Central memory CD4-positive, alpha-beta T cell (primary cell): ENCODE data around the gene ABCG4.
"Not testable (repeated sequence)": the region's sequence is repeated elsewhere in the genome, so short reads cannot be mapped to it uniquely, and the experiment has no call there.

Experiments used
- DNase-seq: peaks from one replicate; pipeline ENCODE4 v3.0.0; 2022

The ABCG4 gene

DNA sequence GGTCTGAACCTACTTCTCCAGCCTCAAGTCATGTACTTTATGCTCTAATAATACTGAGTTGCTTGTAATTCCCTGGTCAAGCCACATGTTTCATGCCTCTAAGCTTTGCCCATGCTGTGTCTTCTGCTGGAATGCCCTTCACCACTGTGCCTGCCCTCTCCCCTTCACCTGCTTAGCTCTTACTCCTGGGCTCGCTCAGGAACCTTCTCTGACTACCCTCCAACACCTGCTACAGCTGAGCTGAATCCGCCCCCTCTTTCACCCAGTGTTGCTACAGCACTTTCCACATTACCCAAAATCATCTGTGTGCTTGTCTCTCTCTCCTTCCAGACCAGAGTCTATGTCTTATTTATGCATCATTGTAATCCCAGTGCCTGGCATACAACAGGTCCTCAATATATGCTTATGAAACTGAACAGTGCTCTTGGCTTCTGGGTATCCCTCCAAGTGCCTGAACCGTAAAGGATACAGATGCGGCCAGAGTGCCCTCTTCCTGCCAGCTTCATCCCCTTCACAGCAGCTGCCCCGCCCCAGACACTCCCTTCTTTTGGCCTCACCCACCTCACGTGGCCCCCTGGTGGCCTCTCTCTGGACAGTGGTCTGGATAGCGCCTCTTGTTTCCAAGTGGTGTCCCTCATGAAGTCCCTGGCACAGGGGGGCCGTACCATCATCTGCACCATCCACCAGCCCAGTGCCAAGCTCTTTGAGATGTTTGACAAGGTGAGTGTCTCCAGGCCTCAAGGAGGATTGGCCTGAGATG, 7.1 kb downstream of the ABCG4 start:
- DNase-seq: no peak

- no peak for DNase-seq
Observed at GRCh38 chr11:119156496-119156895, 7.6 kb downstream of the ABCG4 start.

DNA sequence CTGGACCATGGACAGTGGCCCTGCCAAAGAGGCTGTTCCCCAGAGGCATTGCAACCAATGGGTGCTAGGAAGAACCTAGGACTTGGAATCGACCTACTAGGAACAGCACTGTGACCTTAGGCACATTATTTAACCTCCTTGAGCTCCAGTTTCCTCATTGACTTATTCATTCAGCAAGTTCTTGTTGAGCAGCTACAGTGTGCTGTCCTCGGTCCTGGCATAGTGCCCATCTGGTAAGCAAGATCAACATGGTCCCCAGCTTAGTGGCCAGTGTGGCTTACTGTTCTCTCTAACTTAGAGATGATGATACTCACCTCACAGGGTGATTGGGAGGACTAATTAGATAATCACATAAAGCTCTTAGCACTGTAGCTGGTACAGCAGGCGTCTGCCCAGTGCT, 8.2 kb downstream of the ABCG4 start:
- DNase-seq: no peak

- no peak for DNase-seq
Observed at GRCh38 chr11:119158467-119158866, 9.6 kb downstream of the ABCG4 start.

DNA sequence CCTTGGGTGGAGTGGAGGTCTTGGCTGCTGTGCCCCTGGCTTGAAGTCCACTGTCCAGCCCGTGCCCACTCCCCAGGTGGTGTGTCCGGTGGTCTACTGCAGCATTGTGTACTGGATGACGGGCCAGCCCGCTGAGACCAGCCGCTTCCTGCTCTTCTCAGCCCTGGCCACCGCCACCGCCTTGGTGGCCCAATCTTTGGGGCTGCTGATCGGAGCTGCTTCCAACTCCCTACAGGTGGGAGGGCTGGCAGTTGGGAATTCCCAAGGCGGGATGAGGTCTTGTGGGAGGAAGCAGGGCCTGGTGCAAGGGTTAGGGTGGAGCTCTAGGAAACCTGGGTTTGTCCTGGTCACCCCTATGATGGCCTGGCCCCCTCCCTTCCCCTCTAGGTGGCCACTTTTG, 11.3 kb downstream of the ABCG4 start:
- DNase-seq: no peak

- DNase-seq: no peak
Observed at GRCh38 chr11:119161871-119162270, 13.0 kb downstream of the ABCG4 start.

GRCh38 chr11:119166368-119167076, 17.7 kb downstream of the ABCG4 start:
- DNase-seq: no peak

DNA sequence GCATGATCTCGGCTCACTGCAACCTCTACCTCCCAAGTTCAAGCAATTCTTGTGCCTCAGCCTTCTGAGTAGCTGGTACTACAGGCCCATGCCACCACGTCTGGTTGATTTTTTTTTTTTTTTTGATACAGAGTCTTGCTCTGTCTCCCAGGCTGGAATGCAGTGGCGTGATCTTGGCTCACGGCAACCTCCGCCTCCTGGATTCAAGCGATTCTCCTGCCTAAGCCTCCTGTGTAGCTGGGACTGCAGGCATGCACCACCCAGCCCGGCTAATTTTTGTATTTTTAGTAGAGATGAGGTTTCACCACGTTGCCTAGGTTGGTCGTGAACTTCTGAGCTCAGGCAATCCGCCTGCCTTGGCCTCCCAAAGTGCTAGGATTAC, 18.2 kb downstream of the ABCG4 start:
- not testable (repeated sequence) for DNase-seq

DNA sequence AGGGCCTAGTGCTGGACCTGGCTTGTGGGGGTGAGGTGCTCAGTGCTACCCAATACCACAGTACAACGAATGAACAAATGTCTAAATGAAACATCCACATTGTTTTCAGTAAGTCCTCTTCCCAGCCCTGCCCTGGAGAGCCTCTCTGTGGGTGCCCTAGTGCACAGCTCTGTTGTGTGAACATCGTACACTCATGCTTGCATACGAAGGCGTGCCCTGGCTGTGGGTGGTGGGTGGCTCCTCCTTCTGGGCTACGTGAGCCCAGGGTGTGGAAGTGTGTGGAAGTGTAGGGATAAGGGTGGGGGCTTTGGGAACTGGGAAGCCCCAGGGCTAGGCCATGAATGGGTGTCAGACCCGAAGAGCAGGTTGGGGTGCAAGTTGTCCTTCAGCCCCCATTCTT, 19.1 kb downstream of the ABCG4 start:
- DNase-seq: no peak

GRCh38 chr11:119168471-119169281, 19.8 kb downstream of the ABCG4 start, which contains the start of gene NLRX1:
Gene NLRX1, plus strand, starts transcription at chr11:119168725. Its CDS starts 2,679 bp downstream, at chr11:119171404.
- DNase-seq: peak; percentile 76

- DNase-seq: no peak
Observed at GRCh38 chr11:119169282-119169719, 20.4 kb downstream of the ABCG4 start.

DNA sequence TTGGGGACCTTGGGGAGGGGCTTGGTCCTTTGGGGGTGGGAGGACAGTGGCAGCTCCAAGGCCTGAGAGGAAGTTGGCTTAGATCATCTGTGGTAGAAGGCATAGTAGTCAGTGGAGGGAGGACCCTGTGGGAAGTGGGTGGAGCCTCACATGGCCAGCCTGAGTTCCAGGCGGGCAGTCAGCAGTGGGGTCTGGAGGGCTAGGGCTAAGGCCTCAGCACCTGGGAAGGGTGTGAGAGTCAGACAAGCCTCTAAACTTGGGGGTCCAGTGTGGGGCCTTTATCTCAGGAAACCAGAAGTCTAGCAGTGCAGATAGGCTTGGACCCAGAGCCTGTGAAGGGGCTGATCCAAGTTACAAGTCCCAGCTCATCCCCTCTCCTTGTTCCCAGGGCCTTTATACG, 23.7 kb downstream of the ABCG4 start:
- DNase-seq: no peak

DNA sequence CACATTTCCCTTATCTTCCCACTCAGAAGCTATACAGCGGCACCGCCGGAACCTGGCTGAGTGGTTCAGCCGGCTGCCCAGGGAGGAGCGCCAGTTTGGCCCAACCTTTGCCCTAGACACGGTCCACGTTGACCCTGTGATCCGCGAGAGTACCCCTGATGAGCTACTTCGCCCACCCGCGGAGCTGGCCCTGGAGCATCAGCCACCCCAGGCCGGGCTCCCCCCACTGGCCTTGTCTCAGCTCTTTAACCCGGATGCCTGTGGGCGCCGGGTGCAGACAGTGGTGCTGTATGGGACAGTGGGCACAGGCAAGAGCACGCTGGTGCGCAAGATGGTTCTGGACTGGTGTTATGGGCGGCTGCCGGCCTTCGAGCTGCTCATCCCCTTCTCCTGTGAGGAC, 24.6 kb downstream of the ABCG4 start:
- DNase-seq: no peak

DNA sequence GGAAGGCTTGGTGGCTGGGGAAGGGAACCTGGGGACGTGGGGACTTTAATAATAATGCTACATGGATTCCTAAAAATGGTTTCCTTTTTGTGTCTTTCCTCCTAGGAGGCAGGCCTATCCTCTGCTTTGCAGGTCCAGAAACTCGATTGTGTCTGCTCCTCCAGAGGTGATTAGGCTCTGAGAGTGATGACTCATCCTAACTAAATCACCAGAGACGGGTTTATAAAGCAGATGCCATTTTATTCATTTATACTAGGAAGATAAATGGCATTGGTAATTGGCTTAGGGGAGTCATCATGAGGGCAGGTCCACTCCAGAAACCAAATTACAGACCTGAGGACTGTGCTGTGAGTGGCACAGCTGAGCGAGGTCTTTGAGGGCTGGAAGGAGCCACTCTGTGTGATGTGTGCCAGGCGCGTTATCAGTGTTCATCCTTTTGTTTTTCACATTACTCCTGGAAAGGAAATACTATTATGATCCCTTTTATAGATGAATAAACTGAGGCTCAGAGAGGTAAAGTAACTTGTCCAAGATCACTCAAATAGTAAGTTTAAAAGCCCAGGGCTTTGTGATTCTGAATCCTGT, 26.7 kb downstream of the ABCG4 start:
- no peak for DNase-seq

GRCh38 chr11:119178166-119178680, 29.4 kb downstream of the ABCG4 start:
- DNase-seq: no peak

GRCh38 chr11:119179342-119179741, 30.5 kb downstream of the ABCG4 start:
- no peak for DNase-seq

GRCh38 chr11:119179983-119180382, 31.1 kb downstream of the ABCG4 start:
- DNase-seq: no peak

GRCh38 chr11:119180729-119181676, 32.2 kb downstream of the ABCG4 start:
- DNase-seq: no peak

DNA sequence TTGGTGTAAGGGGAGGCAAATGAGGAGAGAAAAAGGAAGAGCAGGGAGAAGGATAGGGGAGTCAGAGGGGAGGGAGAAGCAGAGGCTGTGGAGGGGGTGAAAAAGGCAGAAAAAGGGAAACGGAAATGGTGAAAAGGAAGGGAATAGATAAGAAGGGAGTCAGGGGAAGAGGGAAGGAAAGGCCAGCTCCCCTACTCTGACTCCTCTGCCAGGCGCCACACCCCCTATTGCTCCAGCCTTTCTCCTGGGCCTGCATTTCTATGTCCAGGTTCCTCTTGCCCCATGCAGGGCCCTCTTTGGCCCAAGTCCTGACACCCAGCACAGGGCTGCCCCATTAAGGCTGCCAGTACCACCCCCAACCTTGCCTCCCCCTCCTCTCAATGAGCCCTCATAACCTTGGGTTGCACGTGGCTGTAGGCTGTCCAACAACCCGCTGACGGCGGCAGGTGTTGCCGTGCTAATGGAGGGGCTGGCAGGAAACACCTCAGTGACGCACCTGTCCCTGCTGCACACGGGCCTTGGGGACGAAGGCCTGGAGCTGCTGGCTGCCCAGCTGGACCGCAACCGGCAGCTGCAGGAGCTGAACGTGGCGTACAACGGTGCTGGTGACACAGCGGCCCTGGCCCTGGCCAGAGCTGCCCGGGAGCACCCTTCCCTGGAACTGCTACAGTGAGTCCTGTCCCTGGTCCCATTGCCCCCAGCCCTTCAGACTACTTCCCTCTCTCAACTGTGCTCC, 33.0 kb downstream of the ABCG4 start:
- no peak for DNase-seq

DNA sequence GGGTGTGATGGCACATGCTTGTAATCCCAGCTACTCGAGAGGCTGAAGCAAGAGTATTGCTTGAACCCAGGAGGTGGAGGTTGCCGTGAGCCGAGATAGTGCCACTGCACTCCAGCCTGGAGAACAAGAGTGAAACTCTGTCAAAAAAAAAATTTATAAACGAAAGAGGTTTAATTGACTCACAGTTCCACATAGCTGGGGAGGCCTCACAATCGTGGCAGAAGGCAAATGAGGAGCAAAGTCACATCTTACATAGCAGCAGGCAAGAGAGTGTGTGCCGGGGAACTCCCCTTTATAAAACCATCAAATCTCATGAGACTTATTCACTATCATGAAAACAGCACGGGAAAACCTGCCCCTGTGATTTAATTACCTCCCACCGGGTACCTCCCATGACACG, 35.5 kb downstream of the ABCG4 start:
- not testable (repeated sequence) for DNase-seq
